A673 (cell line): ENCODE results near the gene MMP2. TPM values are rescaled to one million over a fixed set of nuclear protein-coding genes. Genes with fewer than 3 reads are reported as not detected.
A peak's percentile ranks its signal among the peaks of the same experiment; 100 is the strongest.

ENCODE experiments used
- BruUV-seq: library from RNA; stranded (reverse); fragments of 400-500 nt; replicated peaks from 2 replicates; lab custom pipeline; 2021; lab: Mats Ljungman, UMichigan
- CTCF ChIA-PET: fragments of 300-600 bp; sonication (Branson Sonifier 250); formaldehyde crosslinking; loops from one replicate; lab custom pipeline; 2022; ENCODE audit warnings: antibody characterized with exemption; lab: Charles Lee
- POLR2A ChIA-PET: fragments of 300-600 bp; sonication (Branson Sonifier 250); formaldehyde crosslinking; loops from one replicate; lab custom pipeline; 2022; ENCODE audit warnings: antibody characterized with exemption; ENCODE audit not compliant: low non-redundant PET; lab: Charles Lee
- DNase-seq: peaks from one replicate; pipeline ENCODE4 v3.0.0-alpha.2; 2015; ENCODE audit warnings: low spot score
- H3K27ac ChIP-seq: fragments of 200-600 bp; sonication (generic); 2 replicates; pipeline ENCODE4 v1.5.1; 2016; ENCODE audit warnings: mixed run types, low read depth, mild to moderate bottlenecking, mixed read lengths, antibody characterized with exemption, low read length; ENCODE audit not compliant: poor library complexity, severe bottlenecking
- H3K27me3 ChIP-seq: fragments of 200-600 bp; sonication (generic); replicated peaks from 2 replicates; pipeline ENCODE4 v1.6.1; 2017; ENCODE audit warnings: mixed run types, low read depth, mild to moderate bottlenecking, mixed read lengths, antibody characterized with exemption, low read length; ENCODE audit not compliant: insufficient read depth, poor library complexity
- H3K36me3 ChIP-seq: fragments of 200-600 bp; sonication (generic); 2 replicates; pipeline ENCODE4 v1.6.1; 2016; ENCODE audit warnings: mixed run types, mild to moderate bottlenecking, mixed read lengths, antibody characterized with exemption, low read length; ENCODE audit not compliant: insufficient read depth, poor library complexity, severe bottlenecking
- H3K4me1 ChIP-seq: fragments of 200-600 bp; sonication (generic); 2 replicates; pipeline ENCODE4 v1.6.1; 2017; ENCODE audit warnings: mixed run types, mild to moderate bottlenecking, mixed read lengths, antibody characterized with exemption, low read length; ENCODE audit not compliant: insufficient read depth, poor library complexity, severe bottlenecking
- H3K4me3 ChIP-seq: fragments of 200-600 bp; sonication (generic); 2 replicates; pipeline ENCODE4 v1.5.1; 2016; ENCODE audit warnings: low read depth, mixed run types, mild to moderate bottlenecking, mixed read lengths, low read length; ENCODE audit not compliant: poor library complexity, severe bottlenecking
- H3K9me3 ChIP-seq: fragments of 200-600 bp; sonication (generic); 2 replicates; pipeline ENCODE4 v1.6.1; 2016; ENCODE audit warnings: mixed run types, low read depth, mild to moderate bottlenecking, mixed read lengths, antibody characterized with exemption, low read length; ENCODE audit not compliant: poor library complexity, severe bottlenecking
- EZH2 ChIP-seq: fragments of 200-600 bp; sonication (generic); IDR thresholded peaks from 2 replicates; pipeline ENCODE4 v1.6.1; 2017; ENCODE audit warnings: borderline replicate concordance, low read depth, mild to moderate bottlenecking, mixed read lengths, antibody characterized with exemption, low read length; ENCODE audit not compliant: poor library complexity, severe bottlenecking
- intact Hi-C: fragments of 100-400 bp; cut with micrococcal nuclease; formaldehyde crosslinking; loops from one replicate; pipeline ENCODE4 v1.10.0; 2022; ENCODE audit not compliant: unreplicated experiment
- total RNA-seq: library from RNA; stranded (reverse); gene quantifications from 2 replicates; pipeline ENCODE4 v1.2.3, GENCODE V29; 2021
- TF ChIP-seq, protein P1 (sequence below): fragments of 300-800, 200-600 bp; sonication (generic); conservative IDR thresholded peaks from 2 replicates; pipeline ENCODE4 v1.5.1; 2017; ENCODE audit warnings: low read depth, mild to moderate bottlenecking, antibody characterized with exemption, low read length, moderate library complexity, mixed read lengths

The MMP2 gene
- total RNA-seq, 1 experiment from 2014 or later = 36.2 TPM

DNA sequence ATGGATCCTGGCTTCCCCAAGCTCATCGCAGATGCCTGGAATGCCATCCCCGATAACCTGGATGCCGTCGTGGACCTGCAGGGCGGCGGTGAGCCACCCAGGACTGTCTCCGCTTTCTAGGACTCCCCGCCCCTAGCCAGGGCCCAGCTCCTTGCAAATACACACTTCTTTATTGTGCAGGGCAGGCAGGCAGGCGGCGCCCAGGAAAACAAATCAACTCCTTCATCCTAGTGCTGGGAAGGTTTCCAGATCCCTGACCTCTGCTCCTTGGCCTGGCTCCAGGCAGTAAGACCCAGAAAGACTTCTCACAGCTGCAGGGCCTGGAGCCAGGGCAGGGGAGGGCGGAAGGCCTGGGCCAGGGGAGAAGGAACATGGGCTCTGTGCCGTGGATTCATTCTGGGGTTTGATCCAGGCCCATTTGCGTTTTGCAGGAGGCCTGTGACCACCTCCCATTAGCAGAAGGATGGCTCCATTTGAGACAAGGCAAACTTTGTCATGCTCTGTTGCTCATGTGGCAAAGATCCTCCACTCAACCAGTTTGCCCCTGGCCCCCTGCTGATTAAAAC, 23.9 kb downstream of the MMP2 start:
- Histone ChIP-seq H3K36me3 (no peaks in the 10 kb centered on the region), H3K27ac (no peak overlapping the region), H3K27me3 (no peaks in the 10 kb centered on the region), H3K9me3 (no peaks in the 10 kb centered on the region), H3K4me1 (peaks cover 28% of the 10 kb centered on the region), H3K4me3 (no peak overlapping the region)
- no TSS peak for BruUV-seq
- ChIA-PET CTCF (no interaction called here), POLR2A (no interaction called here)
- TF ChIP-seq, protein P1, sequence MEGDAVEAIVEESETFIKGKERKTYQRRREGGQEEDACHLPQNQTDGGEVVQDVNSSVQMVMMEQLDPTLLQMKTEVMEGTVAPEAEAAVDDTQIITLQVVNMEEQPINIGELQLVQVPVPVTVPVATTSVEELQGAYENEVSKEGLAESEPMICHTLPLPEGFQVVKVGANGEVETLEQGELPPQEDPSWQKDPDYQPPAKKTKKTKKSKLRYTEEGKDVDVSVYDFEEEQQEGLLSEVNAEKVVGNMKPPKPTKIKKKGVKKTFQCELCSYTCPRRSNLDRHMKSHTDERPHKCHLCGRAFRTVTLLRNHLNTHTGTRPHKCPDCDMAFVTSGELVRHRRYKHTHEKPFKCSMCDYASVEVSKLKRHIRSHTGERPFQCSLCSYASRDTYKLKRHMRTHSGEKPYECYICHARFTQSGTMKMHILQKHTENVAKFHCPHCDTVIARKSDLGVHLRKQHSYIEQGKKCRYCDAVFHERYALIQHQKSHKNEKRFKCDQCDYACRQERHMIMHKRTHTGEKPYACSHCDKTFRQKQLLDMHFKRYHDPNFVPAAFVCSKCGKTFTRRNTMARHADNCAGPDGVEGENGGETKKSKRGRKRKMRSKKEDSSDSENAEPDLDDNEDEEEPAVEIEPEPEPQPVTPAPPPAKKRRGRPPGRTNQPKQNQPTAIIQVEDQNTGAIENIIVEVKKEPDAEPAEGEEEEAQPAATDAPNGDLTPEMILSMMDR = no peak
- no peak for TF ChIP-seq EZH2
- DNase-seq = no peak
- intact Hi-C loops = no loop called here

DNA sequence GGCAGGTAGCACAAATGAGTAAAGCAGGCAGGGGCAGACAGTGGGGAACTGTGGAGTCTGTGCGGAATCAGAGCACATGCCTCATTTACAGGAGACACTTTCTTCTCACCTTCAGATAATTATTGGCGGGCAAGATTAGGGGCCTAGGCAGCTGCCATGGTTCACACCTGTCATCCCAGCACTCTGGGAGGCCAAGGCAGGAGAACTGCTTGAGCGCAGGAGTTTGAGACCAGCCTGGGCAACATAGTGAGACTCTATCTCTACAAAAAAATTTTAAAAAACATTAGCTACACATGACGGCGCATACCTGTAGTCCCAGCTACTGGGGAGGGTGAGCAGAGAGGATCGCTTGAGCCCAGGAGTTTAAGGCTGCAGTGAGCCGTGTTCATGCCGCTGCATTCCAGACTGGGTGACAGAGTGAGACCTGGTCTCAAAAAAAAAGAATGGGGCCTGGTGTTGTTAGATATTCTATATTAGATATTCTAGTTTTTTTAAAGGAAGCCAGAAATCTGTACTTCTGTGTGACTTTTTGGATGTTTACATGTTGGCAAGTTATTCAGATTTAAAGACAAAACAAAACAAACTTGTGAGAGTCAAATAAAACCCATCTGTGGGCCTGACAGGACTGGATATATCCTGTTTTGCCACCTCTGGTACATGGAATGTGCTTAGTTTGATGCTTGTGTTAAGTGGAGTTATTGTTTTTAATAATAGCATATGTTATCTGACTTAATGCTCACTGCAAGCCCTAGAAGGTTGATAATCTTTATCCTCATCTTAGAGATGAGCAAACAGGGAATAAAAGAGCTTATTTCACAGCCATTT, 24.9 kb downstream of the MMP2 start:
- no TSS peak for BruUV-seq
- no peak overlapping the region for H3K4me3 ChIP-seq
- TF ChIP-seq, protein P1 = no peak
- no peak for TF ChIP-seq EZH2
- CTCF ChIA-PET = no interaction called here
- H3K4me1 ChIP-seq = peaks cover 28% of the 10 kb centered on the region
- intact Hi-C loops = no loop called here
- H3K36me3 ChIP-seq = no peaks in the 10 kb centered on the region
- H3K9me3 ChIP-seq = no peaks in the 10 kb centered on the region
- POLR2A ChIA-PET = no interaction called here
- H3K27me3 ChIP-seq = no peaks in the 10 kb centered on the region
- no peak overlapping the region for H3K27ac ChIP-seq
- no peak for DNase-seq

DNA sequence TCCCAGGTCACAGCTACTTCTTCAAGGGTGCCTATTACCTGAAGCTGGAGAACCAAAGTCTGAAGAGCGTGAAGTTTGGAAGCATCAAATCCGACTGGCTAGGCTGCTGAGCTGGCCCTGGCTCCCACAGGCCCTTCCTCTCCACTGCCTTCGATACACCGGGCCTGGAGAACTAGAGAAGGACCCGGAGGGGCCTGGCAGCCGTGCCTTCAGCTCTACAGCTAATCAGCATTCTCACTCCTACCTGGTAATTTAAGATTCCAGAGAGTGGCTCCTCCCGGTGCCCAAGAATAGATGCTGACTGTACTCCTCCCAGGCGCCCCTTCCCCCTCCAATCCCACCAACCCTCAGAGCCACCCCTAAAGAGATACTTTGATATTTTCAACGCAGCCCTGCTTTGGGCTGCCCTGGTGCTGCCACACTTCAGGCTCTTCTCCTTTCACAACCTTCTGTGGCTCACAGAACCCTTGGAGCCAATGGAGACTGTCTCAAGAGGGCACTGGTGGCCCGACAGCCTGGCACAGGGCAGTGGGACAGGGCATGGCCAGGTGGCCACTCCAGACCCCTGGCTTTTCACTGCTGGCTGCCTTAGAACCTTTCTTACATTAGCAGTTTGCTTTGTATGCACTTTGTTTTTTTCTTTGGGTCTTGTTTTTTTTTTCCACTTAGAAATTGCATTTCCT, 26.5 kb downstream of the MMP2 start:
- TF ChIP-seq, protein P1 = no peak
- TF ChIP-seq EZH2 = no peak
- TSS peak; percentile 77 for BruUV-seq
- H3K9me3 ChIP-seq = no peaks in the 10 kb centered on the region
- no peak overlapping the region for H3K4me3 ChIP-seq
- no peak overlapping the region for H3K27ac ChIP-seq
- intact Hi-C loops = no loop called here
- CTCF ChIA-PET = no interaction called here
- DNase-seq = no peak
- no peaks in the 10 kb centered on the region for H3K36me3 ChIP-seq
- H3K27me3 ChIP-seq = no peaks in the 10 kb centered on the region
- POLR2A ChIA-PET = no interaction called here
- H3K4me1 ChIP-seq = peaks cover 19% of the 10 kb centered on the region
